ENCODE data around the gene GNB3.

GRCh38 chr12:6817098-6817497, 23.6 kb upstream of the GNB3 start:
- TF ChIP-seq CTCF (IDR thresholded peaks at IDR 0.05) (no peak), POLR2A (IDR thresholded peaks at IDR 0.05) (no peak)

All from lower leg skin (tissue), 3 donors.